Activated naive CD4-positive, alpha-beta T cell treated with anti-CD3 and anti-CD28 coated beads, Interleukin-2, amount 10 ng/mL, durations not matched to agents 7 days and 5 days (primary cell): ENCODE results near the gene PDHA1.

Experiments
- CTCF ChIA-PET: fragments of 350-600 bp; sonication (Branson Sonifier 250); formaldehyde crosslinking; loops from one replicate; lab custom pipeline; 2021; ENCODE audit warnings: antibody characterized with exemption; lab: Charles Lee
- DNase-seq: peaks from one replicate; pipeline ENCODE4 v3.0.0-alpha.2; 2020
- H3K27ac Mint-ChIP-seq: one replicate; pipeline ENCODE4 v1.8.0; 2021; ENCODE audit warnings: mild to moderate bottlenecking, moderate library complexity, mixed read lengths
- H3K27me3 Mint-ChIP-seq: one replicate; pipeline ENCODE4 v1.8.0; 2021; ENCODE audit warnings: mild to moderate bottlenecking, mixed read lengths
- H3K36me3 Mint-ChIP-seq: one replicate; pipeline ENCODE4 v1.8.0; 2021; ENCODE audit warnings: mixed read lengths
- H3K4me1 Mint-ChIP-seq: one replicate; pipeline ENCODE4 v1.8.0; 2021; ENCODE audit warnings: mixed read lengths
- H3K4me3 Mint-ChIP-seq: one replicate; pipeline ENCODE4 v1.8.0; 2021; ENCODE audit warnings: mild to moderate bottlenecking, moderate library complexity, mixed read lengths
- H3K9me3 Mint-ChIP-seq: one replicate; pipeline ENCODE4 v1.8.0; 2021; ENCODE audit warnings: mixed read lengths

Gene PDHA1

DNA sequence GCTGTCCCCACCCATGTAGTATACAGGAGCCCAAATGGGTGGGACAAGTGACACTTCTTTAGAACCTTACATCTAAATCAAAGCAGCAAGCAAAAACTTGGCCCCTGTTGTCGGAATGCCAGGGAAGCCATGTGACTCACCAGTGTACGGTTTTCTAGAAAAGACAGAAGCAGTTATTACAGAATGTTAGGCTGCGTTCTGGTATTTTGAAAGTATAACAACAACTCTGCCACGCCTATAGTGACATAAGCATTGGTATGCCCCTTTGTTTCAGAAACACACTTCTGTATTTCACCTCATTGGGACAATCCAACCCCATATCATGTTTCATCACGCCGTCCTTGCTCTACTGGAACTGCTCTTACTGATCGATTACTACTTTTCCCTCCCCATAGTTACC, 14.8 kb downstream of the PDHA1 start:
- Mint-ChIP-seq H3K27ac (no peak overlapping the region), H3K4me1 (no peaks in the 10 kb centered on the region), H3K36me3 (peaks cover 23% of the 10 kb centered on the region), H3K9me3 (no peaks in the 10 kb centered on the region), H3K4me3 (no peak overlapping the region), H3K27me3 (no peaks in the 10 kb centered on the region)
- CTCF ChIA-PET = interaction anchor here (1.1 kb wide), 1 partner anchor 13 kb away, joined by 3 read pairs; no protein-coding TSS in a partner anchor
- no peak for DNase-seq

- Mint-ChIP-seq H3K4me1 (no peaks in the 10 kb centered on the region), H3K9me3 (no peaks in the 10 kb centered on the region), H3K27me3 (no peaks in the 10 kb centered on the region), H3K36me3 (peaks cover 24% of the 10 kb centered on the region), H3K27ac (no peak overlapping the region), H3K4me3 (no peak overlapping the region)
- CTCF ChIA-PET = no interaction called here
- no peak for DNase-seq
These were observed 17.2 kb downstream of the PDHA1 start for GRCh38 chrX:19360903-19361302.

DNA sequence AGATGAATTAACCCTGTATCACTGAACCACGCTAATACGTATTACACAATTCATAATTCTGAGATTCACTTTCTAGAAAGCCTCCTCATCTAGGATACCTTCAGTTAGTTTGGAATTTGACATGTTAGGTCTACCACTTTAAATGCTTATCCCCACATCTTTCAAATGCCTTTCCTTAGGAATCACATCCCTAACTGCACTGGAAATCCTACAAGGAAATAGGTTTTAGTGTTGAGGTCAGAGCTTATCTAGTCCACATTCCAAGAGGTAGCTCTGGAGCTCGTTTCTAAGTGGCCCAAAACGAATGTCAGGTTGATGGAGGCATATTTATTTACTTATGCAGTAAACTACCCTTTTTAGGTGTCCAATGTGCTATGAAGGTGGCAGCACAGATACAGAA, 18.0 kb downstream of the PDHA1 start:
- H3K36me3 Mint-ChIP-seq = peaks cover 20% of the 10 kb centered on the region
- H3K4me3 Mint-ChIP-seq = no peak overlapping the region

GRCh38 chrX:19368576-19368975, 24.8 kb downstream of the PDHA1 start:
- no peak overlapping the region for H3K4me3 Mint-ChIP-seq
- H3K27me3 Mint-ChIP-seq = peaks cover 9% of the 10 kb centered on the region
- no peak for DNase-seq

More for the DNA sequence above, 18.0 kb downstream of the PDHA1 start:
- Mint-ChIP-seq H3K27ac (no peak overlapping the region), H3K9me3 (no peaks in the 10 kb centered on the region), H3K4me1 (no peaks in the 10 kb centered on the region), H3K27me3 (no peaks in the 10 kb centered on the region)
- CTCF ChIA-PET = no interaction called here
- DNase-seq = no peak

DNA sequence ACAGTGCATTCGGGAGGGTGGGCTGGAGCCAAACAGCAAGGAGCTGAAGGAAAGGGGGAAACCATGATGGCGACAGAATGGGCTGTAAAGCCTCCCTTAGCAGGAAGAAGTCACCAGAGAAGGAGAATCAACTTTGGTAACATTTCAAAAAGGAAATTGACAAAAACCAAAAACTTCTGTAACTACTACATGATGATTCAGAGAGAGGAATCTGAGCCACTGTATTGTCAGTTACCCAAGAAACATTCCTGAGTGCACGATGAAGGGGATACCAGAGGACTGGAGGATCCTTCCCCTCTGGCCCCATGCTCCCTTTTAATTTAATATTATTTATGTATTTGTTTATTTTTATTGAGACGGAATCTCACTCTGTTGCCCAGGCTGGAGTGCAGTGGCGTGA, 26.3 kb downstream of the PDHA1 start:
- H3K36me3 Mint-ChIP-seq = peaks cover 6% of the 10 kb centered on the region
- CTCF ChIA-PET = no interaction called here
- H3K4me3 Mint-ChIP-seq = no peak overlapping the region
- peaks cover 15% of the 10 kb centered on the region for H3K27me3 Mint-ChIP-seq
- H3K4me1 Mint-ChIP-seq = peaks cover 8% of the 10 kb centered on the region
- H3K27ac Mint-ChIP-seq = no peak overlapping the region
- no peaks in the 10 kb centered on the region for H3K9me3 Mint-ChIP-seq
- DNase-seq = no peak

More at GRCh38 chrX:19368576-19368975, 24.8 kb downstream of the PDHA1 start:
- Mint-ChIP-seq H3K36me3 (peaks cover 10% of the 10 kb centered on the region), H3K27ac (no peak overlapping the region), H3K9me3 (no peaks in the 10 kb centered on the region), H3K4me1 (peaks cover 8% of the 10 kb centered on the region)
- CTCF ChIA-PET = no interaction called here

DNA sequence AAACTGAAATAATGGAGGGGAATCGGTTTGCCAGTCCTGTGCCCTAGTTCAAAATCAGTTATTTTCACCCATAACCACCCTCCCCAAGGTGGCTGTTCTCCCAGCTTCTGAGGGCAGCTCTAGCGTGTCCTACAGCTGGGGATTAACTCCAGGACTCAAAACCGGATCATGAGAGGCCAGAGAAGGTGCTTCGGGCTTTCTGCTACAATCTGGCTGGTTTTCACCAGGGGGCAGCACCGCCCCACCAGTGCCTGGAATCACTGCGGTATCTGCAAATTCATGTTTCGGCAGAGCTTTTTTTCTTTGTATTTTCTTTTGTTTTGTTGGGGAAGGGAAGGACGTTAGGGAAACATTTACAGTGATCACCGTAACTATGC, 28.4 kb downstream of the PDHA1 start:
- Mint-ChIP-seq H3K36me3 (no peaks in the 10 kb centered on the region), H3K4me1 (peaks cover 8% of the 10 kb centered on the region), H3K9me3 (no peaks in the 10 kb centered on the region), H3K27ac (no peak overlapping the region), H3K4me3 (peak overlapping the region; percentile 65), H3K27me3 (peaks cover 15% of the 10 kb centered on the region)
- peak; percentile 74 for DNase-seq
- CTCF ChIA-PET = interaction anchor here (0.7 to 2.0 kb wide), 7 partner anchors 9 to 194 kb away, joined by 3 to 6 read pairs (median 4); partner anchors contain the start of gene MAP3K15

- Mint-ChIP-seq H3K27ac (no peak overlapping the region), H3K27me3 (peaks cover 15% of the 10 kb centered on the region), H3K9me3 (no peaks in the 10 kb centered on the region), H3K4me3 (peak overlapping the region; percentile 65), H3K4me1 (peaks cover 8% of the 10 kb centered on the region), H3K36me3 (no peaks in the 10 kb centered on the region)
- CTCF ChIA-PET = interaction anchor here (0.7 to 2.0 kb wide), 6 partner anchors 9 to 194 kb away, joined by 3 to 6 read pairs (median 4); no protein-coding TSS in a partner anchor
- DNase-seq = peak; percentile 20
These were observed 29.0 kb downstream of the PDHA1 start for GRCh38 chrX:19372547-19373331.

DNA sequence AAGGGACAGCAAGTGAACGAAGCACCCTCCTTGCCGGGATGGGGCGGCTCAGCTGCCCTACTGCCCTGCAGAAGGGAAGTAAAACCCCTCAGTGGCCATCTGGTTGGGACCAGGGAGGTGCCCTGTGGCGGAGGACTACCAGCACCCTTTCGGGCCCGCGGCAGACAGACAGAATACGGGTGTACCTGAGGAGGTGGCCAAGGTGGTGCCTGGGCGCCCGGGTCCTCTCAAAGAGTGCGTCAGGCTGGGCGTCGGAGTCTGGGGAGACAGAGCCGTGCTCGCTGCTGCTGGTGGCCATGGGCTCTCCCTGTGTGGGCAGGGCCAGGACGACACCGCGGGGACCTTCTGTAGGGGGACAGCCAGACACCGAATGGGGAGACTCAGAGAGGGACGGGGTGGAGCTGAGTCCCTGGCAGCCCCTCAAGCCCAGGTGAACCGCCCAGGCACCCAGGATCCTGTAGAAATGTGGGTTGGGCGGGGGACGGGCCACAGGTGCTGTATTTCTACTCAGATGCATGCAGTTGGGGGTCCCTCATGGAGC, 29.7 kb downstream of the PDHA1 start:
- no peaks in the 10 kb centered on the region for H3K36me3 Mint-ChIP-seq
- H3K27ac Mint-ChIP-seq = no peak overlapping the region
- no peak overlapping the region for H3K4me3 Mint-ChIP-seq
- peaks cover 8% of the 10 kb centered on the region for H3K4me1 Mint-ChIP-seq
- no peaks in the 10 kb centered on the region for H3K9me3 Mint-ChIP-seq
- no peak for DNase-seq
- H3K27me3 Mint-ChIP-seq = peaks cover 15% of the 10 kb centered on the region
- CTCF ChIA-PET = interaction anchor here (0.6 kb wide), 1 partner anchor 285 kb away, joined by 3 read pairs; no protein-coding TSS in a partner anchor

GRCh38 chrX:19375546-19375945, 31.8 kb downstream of the PDHA1 start:
- DNase-seq = no peak
- peaks cover 8% of the 10 kb centered on the region for H3K4me1 Mint-ChIP-seq
- no peak overlapping the region for H3K27ac Mint-ChIP-seq
- peaks cover 15% of the 10 kb centered on the region for H3K27me3 Mint-ChIP-seq
- CTCF ChIA-PET = no interaction called here
- no peaks in the 10 kb centered on the region for H3K36me3 Mint-ChIP-seq
- H3K9me3 Mint-ChIP-seq = no peaks in the 10 kb centered on the region
- no peak overlapping the region for H3K4me3 Mint-ChIP-seq

- Mint-ChIP-seq H3K4me3 (no peak overlapping the region), H3K27ac (no peak overlapping the region), H3K36me3 (no peaks in the 10 kb centered on the region), H3K4me1 (peaks cover under 1% of the 10 kb centered on the region), H3K9me3 (no peaks in the 10 kb centered on the region), H3K27me3 (peaks cover 15% of the 10 kb centered on the region)
- no peak for DNase-seq
- CTCF ChIA-PET = no interaction called here
These were observed 34.1 kb downstream of the PDHA1 start for GRCh38 chrX:19377799-19378198.

DNA sequence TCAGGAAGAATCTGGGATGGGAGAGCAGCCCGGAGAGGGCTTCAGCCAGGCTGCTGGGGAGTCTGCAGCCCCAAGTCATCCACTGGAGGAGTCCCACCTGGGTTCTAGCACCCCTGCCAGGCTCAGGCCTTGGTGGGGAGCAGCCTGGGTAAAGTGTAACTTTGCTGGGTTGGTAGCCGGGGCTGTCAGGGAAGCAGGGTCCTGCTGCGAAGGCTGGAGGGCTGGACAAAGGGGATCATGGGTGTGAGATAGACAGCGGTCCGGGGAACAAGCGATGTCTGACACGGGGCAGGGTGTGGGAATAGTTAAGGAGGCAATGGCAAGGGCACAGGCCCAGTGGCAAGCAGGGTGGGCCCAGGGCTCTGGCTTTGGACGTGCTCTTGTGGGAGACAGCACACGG, 37.6 kb downstream of the PDHA1 start:
- peaks cover 7% of the 10 kb centered on the region for H3K27me3 Mint-ChIP-seq
- H3K36me3 Mint-ChIP-seq = no peaks in the 10 kb centered on the region
- H3K9me3 Mint-ChIP-seq = no peaks in the 10 kb centered on the region
- DNase-seq = no peak
- no peak overlapping the region for H3K4me3 Mint-ChIP-seq
- CTCF ChIA-PET = interaction anchor here (1.4 kb wide), 1 partner anchor 507 kb away, joined by 5 read pairs; no protein-coding TSS in a partner anchor
- no peaks in the 10 kb centered on the region for H3K4me1 Mint-ChIP-seq
- H3K27ac Mint-ChIP-seq = no peak overlapping the region

DNA sequence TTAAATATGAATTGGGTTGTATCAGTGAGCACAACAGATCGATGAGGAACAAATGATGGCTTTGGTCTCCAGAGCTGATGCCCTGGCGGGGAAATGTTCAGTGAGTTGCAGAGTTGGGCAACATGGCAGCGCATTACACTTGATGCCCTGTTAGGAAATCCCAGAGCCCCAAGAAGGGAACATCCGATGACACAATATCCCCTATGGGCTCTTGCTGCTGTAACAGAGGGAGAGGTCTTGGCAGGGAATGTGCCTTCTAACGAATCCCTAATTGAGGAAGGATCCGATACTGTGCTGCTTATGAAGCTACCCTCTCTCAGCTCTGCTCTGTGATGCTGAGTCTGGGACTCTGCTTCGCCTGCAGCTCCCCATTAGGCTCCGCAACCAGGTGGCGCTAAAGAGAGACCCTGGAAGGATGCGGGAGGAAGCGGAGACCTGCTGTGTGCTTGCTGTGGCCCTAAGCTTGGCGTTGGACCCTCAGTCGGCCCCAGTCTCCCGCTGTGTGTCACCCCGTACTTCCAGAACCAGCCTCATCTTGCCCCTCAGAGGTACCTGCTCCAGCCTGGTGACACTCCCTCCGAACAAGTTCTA, 38.9 kb downstream of the PDHA1 start:
- DNase-seq = peak; percentile 74
- no peaks in the 10 kb centered on the region for H3K4me1 Mint-ChIP-seq
- H3K27me3 Mint-ChIP-seq = peaks cover 7% of the 10 kb centered on the region
- no peak overlapping the region for H3K4me3 Mint-ChIP-seq
- CTCF ChIA-PET = interaction anchor here (0.7 to 1.6 kb wide), 8 partner anchors 11 to 679 kb away, joined by 3 to 6 read pairs (median 4); no protein-coding TSS in a partner anchor
- no peak overlapping the region for H3K27ac Mint-ChIP-seq
- no peaks in the 10 kb centered on the region for H3K9me3 Mint-ChIP-seq
- H3K36me3 Mint-ChIP-seq = no peaks in the 10 kb centered on the region

GRCh38 chrX:19386679-19387078, 43.0 kb downstream of the PDHA1 start:
- Mint-ChIP-seq H3K4me1 (no peaks in the 10 kb centered on the region), H3K4me3 (no peak overlapping the region), H3K9me3 (no peaks in the 10 kb centered on the region), H3K27me3 (peaks cover 4% of the 10 kb centered on the region), H3K27ac (no peak overlapping the region), H3K36me3 (no peaks in the 10 kb centered on the region)
- CTCF ChIA-PET = no interaction called here
- DNase-seq = no peak

DNA sequence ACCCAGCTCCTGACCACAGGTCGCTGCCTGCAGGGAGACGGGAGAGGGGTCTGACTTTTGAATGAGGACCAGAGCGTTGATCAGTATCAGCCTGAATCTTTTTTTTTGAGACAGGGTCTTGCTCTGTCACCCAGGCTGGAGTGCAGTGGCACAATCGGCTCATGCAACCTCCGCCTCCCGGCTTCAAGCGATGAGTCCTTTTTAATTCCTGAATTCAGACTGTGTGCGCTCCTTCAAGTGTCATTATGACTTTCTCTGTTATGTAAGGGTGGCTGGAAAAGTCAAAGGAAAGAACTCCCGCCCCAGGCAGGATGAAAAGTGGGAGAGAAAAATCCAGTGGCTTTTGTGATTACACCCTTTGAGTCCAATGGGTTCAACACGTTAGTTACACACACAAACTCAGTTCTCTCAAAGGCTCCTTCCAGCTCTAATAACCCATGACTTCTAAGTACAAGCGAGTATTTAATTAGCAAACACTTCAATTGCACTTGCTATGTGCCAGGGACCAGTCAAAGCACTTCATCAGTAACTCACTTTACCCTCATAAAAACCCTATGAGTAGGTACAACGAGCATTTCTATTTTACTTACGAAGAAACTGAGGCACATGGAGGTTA, 44.4 kb downstream of the PDHA1 start:
- no peaks in the 10 kb centered on the region for H3K36me3 Mint-ChIP-seq

More for the DNA sequence above, 44.4 kb downstream of the PDHA1 start:
- Mint-ChIP-seq H3K4me3 (no peak overlapping the region), H3K4me1 (no peaks in the 10 kb centered on the region), H3K27ac (no peak overlapping the region), H3K27me3 (no peaks in the 10 kb centered on the region), H3K9me3 (no peaks in the 10 kb centered on the region)
- CTCF ChIA-PET = no interaction called here
- DNase-seq = no peak
